Suprapubic skin (tissue), 4 donors: ENCODE data around the gene ARHGAP30.

Source experiments
- CTCF ChIP-seq, 2 donors: fragments of 200-600 bp in 1 of 2; fragments of 450-650 bp in 1 of 2; sonication (generic) in 1 of 2; IDR thresholded peaks; one replicate each; pipeline ENCODE4 v1.5.1; 2016 to 2019; ENCODE audit warnings: antibody characterized with exemption in 2 of 2, mild to moderate bottlenecking in 1 of 2, moderate library complexity in 1 of 2
- EP300 ChIP-seq: sonication (generic); formaldehyde crosslinking; IDR thresholded peaks from one replicate; pipeline ENCODE4 v1.6.1; 2017; ENCODE audit warnings: antibody characterized with exemption
- POLR2A ChIP-seq, 2 donors: fragments of 450-650 bp; IDR thresholded peaks; one replicate each; pipeline ENCODE4 v1.6.1; 2017; ENCODE audit warnings: antibody characterized with exemption in 2 of 2, mild to moderate bottlenecking in 2 of 2, moderate library complexity in 2 of 2
- POLR2AphosphoS5 ChIP-seq, 3 donors: sonication (generic); formaldehyde crosslinking; IDR thresholded peaks; one replicate each; pipeline ENCODE4 v1.6.1; 2017; ENCODE audit warnings: antibody characterized with exemption in 3 of 3

GRCh38 chr1:161111527-161111926 lies 41.8 kb upstream of the ARHGAP30 start:
- TF ChIP-seq CTCF (IDR thresholded peaks at IDR 0.05), result no peak
- TF ChIP-seq POLR2A (IDR thresholded peaks at IDR 0.05), result no peak
- TF ChIP-seq POLR2AphosphoS5 (IDR thresholded peaks at IDR 0.05), result no peak
- no peak for TF ChIP-seq EP300
